ENCODE results near the gene ACBD6. TPM values are rescaled to one million over a fixed set of nuclear protein-coding genes. Genes with fewer than 3 reads are reported as not detected.

The ACBD6 gene
- total and polyA plus RNA-seq, 2 of the 4 experiments (the other 2 are of a cell fraction): 52.5 to 59.1 TPM

DNA sequence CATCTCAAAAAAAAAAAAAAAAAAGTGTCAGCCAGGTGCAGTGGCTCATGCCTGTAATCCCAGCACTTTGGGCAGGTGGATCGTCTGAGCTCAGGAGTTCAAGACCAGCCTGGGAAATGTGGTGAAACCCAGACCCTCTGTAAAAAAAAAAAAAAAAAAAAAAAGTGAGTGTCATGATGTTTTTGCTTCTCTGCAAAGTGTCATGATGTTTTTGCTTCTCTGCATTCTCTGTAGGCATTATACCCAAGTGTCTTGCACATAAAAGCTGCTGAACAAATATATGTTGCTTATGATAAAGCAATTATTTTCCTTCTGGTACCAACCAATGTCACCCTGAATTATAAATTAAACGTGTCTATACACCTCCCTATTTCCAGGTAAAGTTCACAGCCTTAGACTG lies 1.7 kb downstream of the ACBD6 start:
- H3K4ac ChIP-seq (ENCODE audit: low read depth, low read length): no peak overlapping the region
- H3K4me2 ChIP-seq (ENCODE audit: low read depth, low read length): peak overlapping the region; percentile 89
- no peak overlapping the region for H2AK5ac ChIP-seq (ENCODE audit: low read depth, low read length)
- H3K79me1 ChIP-seq (ENCODE audit: low read depth in 1 of 2, low read length in 2 of 2): peaks cover 11 to 44% of the 10 kb centered on the region in 2 experiments
- no peak overlapping the region for H2AFZ ChIP-seq (replicated peaks; ENCODE audit: low read length, poor library complexity)
- H4K91ac ChIP-seq (ENCODE audit: insufficient read depth, low read depth, low read length): no peak overlapping the region
- no peak overlapping the region for H2AK9ac ChIP-seq (replicated peaks; ENCODE audit: low read depth, low read length, poor library complexity)
- POLR2A ChIA-PET (ENCODE audit: unreplicated experiment): interaction anchor here (0.7 to 1.0 kb wide), 2 partner anchors 12 to 618 kb away, joined by 3 read pairs; no protein-coding TSS in a partner anchor
- H2BK120ac ChIP-seq (ENCODE audit: low read depth, low read length): no peak overlapping the region
- no peak overlapping the region for H3K14ac ChIP-seq (replicated peaks; ENCODE audit: low read depth, low read length)
- no peak overlapping the region for H3K23ac ChIP-seq (ENCODE audit: low read depth, low read length)
- H3K9ac ChIP-seq (ENCODE audit: low read depth, low read length): 0 out of 2 replicates have a peak overlapping the region, but pooled peaks have one; percentile 38
- H4K8ac ChIP-seq (ENCODE audit: low read depth in 2 of 2, low read length in 2 of 2): no peak overlapping the region
- no CpG with 5 or more reads among the region's 2 CpGs for WGBS, 2 experiments (ENCODE audit: extremely low coverage in 2 of 2, insufficient read length in 1 of 2)
- H3K56ac ChIP-seq (ENCODE audit: extremely low read depth, insufficient read depth, low read length): no peak overlapping the region
- H3K4me1 ChIP-seq (ENCODE audit: control insufficient read depth, insufficient read depth, low read length): peaks cover 12% of the 10 kb centered on the region
- CTCF ChIA-PET: interaction anchor here (0.6 kb wide), 1 partner anchor 128 kb away, joined by 3 read pairs; no protein-coding TSS in a partner anchor
- no peak overlapping the region for H4K5ac ChIP-seq (ENCODE audit: low read depth, low read length)
- DNase-seq (no peak), ATAC-seq (ENCODE audit: low read depth) (no peak)
- intact Hi-C loops (cut with micrococcal nuclease): no loop called here
- H3K9me3 ChIP-seq (ENCODE audit: control insufficient read depth, insufficient read depth, low read length): no peaks in the 10 kb centered on the region
- H2BK15ac ChIP-seq (ENCODE audit: low read depth, low read length): no peak overlapping the region
- H2BK20ac ChIP-seq (ENCODE audit: low read depth, low read length): no peak overlapping the region
- no TSS peak for BruUV-seq (replicated peaks)
- in situ Hi-C loops (cut with MboI; ENCODE audit: low sequenced_read_pairs): no loop called here
- no peak overlapping the region for H3K18ac ChIP-seq (ENCODE audit: low read depth, low read length)
- H2BK5ac ChIP-seq (ENCODE audit: low read depth, low read length, poor library complexity, severe bottlenecking): no peak overlapping the region
- H3K4me3 ChIP-seq (ENCODE audit: insufficient read depth, low read depth, low read length): peak overlapping the region; percentile 24; the same call in 1 of the 2 replicates
- H3K9me1 ChIP-seq (ENCODE audit: insufficient read depth, low read length): no peaks in the 10 kb centered on the region; the same call in 1 of the 2 replicates
- H3K27me3 ChIP-seq (ENCODE audit: control insufficient read depth, insufficient read depth, low read length): no peaks in the 10 kb centered on the region
- peaks cover 11% of the 10 kb centered on the region for H3K36me3 ChIP-seq (ENCODE audit: control insufficient read depth, insufficient read depth, low read length)
- dilution Hi-C loops (cut with HindIII; ENCODE audit: low sequenced_read_pairs, unreplicated experiment): no loop called here
- TF ChIP-seq BHLHE40 (IDR thresholded peaks at IDR 0.05; ENCODE audit: low read depth, low read length) (no peak), NFE2L2 (IDR thresholded peaks at IDR 0.05; ENCODE audit: low read depth, low read length) (no peak)
- H4K20me1 ChIP-seq (ENCODE audit: insufficient read depth, low read length): no peaks in the 10 kb centered on the region; the same call in 1 of the 2 replicates
- no peak overlapping the region for H3K27ac ChIP-seq (ENCODE audit: insufficient read depth, low read length)
